ENCODE results near the gene TSPAN5.

GRCh38 chr4:98555798-98556445 lies 102.5 kb downstream of the TSPAN5 start:
- TF ChIP-seq CTCF (IDR thresholded peaks at IDR 0.05) (no peak), EP300 (IDR thresholded peaks at IDR 0.05) (no peak), POLR2A (IDR thresholded peaks at IDR 0.05) (no peak), POLR2AphosphoS5 (IDR thresholded peaks at IDR 0.05) (no peak)

All from suprapubic skin (tissue), 4 donors.